Skeletal muscle cell (primary cell): ENCODE data around the gene SIPA1L3.

Experiments
- DNase-seq: peaks from one replicate; pipeline ENCODE4 v3.0.0-alpha.2; 2010; ENCODE audit warnings: low read depth
- H3K4me3 ChIP-seq: 2 replicates; pipeline ENCODE4 v1.5.1; 2011; ENCODE audit warnings: low read depth, mild to moderate bottlenecking, control low read depth, low read length, moderate library complexity

SIPA1L3 gene

DNA sequence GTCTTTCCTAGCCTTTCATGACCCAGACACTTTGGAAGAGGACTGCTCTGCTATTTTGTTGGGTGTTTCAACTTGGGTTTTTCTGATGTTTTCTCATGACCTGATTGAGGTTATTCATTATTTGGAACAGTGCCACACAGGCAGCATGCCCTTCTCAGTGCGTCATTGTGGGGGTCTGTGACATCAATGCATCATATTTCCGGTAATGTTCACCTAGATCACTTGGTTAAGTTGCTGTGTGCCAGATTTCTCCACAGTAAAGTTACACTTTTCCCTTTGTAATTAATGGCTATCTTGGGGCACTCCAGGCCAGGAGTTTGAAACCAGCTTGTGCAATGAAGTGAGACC, 124.4 kb downstream of the SIPA1L3 start:
- no peak for DNase-seq

DNA sequence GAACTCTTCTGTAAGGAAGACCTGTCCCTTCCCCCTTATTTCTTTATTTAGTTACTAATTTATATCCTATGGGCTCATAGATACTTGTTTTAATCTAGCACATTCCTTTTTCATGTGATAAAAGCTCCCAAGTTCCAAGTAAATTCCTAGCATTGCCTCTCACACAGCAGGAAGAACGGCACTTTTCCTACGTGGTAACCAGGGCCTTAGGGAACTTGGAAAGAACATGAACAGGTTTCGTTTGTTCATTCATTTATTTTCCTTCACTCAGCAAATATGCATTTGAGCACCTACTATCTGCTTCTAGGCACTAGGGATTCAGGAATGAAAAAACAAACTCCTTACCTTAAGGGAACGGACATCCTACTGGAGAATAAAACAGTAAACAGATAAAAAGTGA, 125.1 kb downstream of the SIPA1L3 start:
- no peak overlapping the region for H3K4me3 ChIP-seq

More for the DNA sequence above, 124.4 kb downstream of the SIPA1L3 start:
- H3K4me3 ChIP-seq: no peak overlapping the region

GRCh38 chr19:38032951-38033350, 125.9 kb downstream of the SIPA1L3 start:
- H3K4me3 ChIP-seq: no peak overlapping the region
- DNase-seq: no peak

More for the DNA sequence above, 125.1 kb downstream of the SIPA1L3 start:
- DNase-seq: no peak

DNA sequence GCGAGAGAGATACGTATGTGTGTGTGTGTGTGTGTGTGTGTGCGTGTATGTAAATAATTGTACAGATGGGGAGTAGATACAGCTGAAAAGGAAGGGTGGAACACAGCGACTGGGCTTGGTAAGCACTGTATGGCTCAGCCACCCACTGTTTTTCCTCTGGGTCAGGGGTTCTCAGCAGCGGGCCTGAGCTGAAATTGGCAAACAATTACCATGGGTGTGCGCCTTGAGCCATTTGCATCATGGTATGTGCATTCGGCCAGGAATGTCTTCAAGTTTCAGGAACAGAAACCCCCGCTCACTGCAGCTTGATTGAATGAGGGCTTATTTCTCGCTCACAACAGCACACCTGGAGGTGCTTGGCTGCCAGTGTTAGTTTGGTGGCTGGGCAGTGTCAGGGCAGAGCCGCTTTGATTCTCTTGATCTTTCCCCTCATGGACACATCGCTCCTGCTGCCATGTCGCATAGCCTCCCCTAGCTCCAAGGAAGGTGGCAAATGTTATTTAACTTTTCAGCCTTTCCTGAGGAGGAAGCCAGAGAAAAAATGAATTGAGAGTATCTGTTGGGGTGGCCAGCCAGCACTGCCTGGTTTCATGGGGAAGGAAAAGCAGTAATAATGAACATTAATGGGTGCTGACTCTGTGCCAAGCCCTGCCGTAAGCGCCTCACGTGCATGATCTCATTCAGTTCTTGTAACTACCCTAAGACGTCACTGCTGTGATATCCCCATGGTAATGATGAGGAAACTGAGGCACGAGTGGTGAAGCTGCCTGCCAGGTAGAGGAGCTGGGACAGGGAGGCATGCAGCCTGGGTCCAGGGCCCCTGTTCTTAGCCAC, 126.9 kb downstream of the SIPA1L3 start:
- H3K4me3 ChIP-seq: no peak overlapping the region
- DNase-seq: no peak

- H3K4me3 ChIP-seq: no peak overlapping the region
- no peak for DNase-seq
Observed at GRCh38 chr19:38034492-38034860, 127.5 kb downstream of the SIPA1L3 start.

DNA sequence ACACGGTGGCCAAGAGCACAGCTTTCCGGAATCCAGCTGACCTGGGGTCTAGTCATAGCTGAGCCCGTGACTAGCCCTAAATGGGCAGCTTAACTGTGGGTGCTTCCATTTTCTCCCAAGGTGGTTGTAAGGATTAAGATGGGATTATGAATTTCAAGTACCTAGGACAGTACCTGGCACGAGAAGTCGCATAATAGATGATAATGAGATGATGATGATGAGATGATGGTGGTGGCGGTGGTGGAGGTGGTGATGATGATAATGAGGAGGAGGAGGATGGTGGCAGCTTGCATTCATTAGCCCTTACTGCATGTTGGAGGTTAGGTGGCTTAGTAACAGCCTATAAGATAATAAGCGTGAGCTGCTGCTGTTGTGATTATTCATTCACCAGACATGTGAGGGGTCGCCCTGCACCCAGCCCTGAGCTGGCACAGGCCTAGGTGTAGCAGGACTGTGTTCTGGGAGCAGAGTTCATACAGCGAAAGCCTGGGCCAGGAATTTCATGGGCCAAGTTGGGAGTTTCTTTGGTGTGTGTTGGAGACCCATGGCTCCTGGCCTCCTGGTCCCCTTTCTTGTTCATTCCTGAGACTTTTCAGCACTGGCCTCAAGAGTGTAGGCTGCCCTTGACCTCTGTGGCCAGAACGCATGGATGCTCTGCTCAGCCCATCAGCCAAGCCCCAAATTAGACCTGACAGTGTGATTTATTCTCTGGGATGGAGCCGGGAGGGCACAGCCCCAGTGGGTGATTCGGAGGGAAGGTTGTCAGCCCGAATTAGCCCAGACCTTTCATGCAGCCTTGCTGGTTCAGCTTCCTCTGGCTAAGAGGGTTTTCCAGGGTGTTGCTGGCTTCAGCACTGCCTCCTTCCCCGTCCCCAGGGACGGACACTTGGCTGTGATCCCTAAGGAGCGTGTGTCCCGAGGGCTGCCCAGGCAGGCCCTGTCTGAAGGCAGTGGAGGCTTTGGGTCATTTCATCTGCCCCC, 128.8 kb downstream of the SIPA1L3 start:
- H3K4me3 ChIP-seq: no peak overlapping the region
- no peak for DNase-seq

GRCh38 chr19:38036707-38037611, 130.0 kb downstream of the SIPA1L3 start:
- no peak overlapping the region for H3K4me3 ChIP-seq
- no peak for DNase-seq

DNA sequence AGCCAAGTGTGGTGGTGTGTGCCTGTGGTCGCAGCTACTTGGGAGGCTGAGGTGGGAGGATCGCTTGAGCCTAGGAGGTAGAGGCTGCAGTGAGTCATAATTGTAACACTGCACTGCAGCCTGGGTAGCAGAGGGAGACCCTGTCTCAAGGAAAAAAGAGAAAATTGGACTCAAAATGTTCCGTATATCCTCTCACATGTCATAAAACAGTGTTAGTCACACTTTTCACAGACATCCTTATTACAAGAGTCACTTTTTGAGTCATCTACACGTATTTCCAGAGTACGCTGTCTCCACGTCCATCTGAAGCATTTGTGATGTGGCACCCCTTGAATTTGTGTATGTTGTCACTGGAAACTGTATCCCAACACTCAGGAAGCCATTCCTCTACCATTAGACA, 133.0 kb downstream of the SIPA1L3 start:
- no peak overlapping the region for H3K4me3 ChIP-seq
- peak; percentile 88 for DNase-seq

DNA sequence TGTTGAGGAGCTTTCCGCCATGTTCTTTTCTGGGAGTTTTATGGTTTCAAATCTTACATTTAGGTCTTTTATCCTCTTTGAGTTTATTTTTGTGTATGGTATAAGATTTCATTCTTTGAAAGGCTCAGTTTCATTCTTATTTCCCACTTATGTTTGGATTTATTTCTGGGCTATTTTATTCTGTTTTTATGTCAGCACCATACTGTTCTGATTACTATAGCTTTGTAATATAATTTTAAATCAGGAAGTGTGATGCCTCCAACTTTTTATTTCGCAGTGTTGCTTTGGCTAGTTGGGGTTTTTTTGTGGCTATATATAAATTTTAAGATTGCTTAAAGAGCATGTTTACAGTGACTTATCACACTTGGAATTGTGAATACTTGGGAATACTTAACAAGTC, 135.1 kb downstream of the SIPA1L3 start:
- no peak for DNase-seq
- no peak overlapping the region for H3K4me3 ChIP-seq

- no peak overlapping the region for H3K4me3 ChIP-seq
- DNase-seq: no peak
Observed at GRCh38 chr19:38043649-38044144, 136.7 kb downstream of the SIPA1L3 start.

GRCh38 chr19:38044267-38045111, 137.5 kb downstream of the SIPA1L3 start:
- DNase-seq: no peak
- H3K4me3 ChIP-seq: no peak overlapping the region

DNA sequence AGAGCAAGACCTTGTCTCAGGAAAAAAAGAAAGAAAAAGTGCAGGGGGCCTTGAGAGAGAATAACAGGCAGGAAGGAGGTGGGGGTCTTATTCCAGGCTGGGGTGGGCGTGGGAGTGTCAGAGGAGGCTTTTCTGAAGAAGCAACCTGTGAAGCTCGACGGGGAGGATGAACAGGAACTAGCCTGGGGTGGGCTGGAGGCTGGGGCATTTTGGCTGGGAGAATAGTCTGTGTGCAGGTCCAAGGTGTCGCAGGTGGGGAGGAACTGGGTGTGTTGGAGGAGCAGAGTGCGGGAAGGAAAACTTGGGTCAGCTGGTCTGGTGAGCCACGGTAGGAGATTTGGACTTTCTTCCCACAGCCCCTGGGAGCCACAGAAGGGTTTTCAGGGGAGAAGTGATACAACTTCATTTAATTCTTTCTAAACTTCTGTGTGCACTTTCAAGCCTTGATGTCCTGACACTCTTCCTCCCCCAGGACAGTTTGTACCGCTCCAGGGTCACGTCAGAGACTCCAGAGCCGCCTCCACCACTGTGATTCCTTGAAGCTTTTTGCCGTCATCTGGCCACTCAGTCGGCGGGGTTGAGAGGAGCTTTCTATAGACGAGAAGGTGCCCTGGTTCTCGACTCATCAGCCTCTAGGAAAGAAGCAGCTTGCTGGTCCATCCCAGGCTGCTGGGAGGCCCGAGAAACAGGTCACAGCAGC, 138.7 kb downstream of the SIPA1L3 start:
- H3K4me3 ChIP-seq: no peak overlapping the region
- no peak for DNase-seq

GRCh38 chr19:38046254-38047048, 139.4 kb downstream of the SIPA1L3 start:
- DNase-seq: no peak
- no peak overlapping the region for H3K4me3 ChIP-seq

DNA sequence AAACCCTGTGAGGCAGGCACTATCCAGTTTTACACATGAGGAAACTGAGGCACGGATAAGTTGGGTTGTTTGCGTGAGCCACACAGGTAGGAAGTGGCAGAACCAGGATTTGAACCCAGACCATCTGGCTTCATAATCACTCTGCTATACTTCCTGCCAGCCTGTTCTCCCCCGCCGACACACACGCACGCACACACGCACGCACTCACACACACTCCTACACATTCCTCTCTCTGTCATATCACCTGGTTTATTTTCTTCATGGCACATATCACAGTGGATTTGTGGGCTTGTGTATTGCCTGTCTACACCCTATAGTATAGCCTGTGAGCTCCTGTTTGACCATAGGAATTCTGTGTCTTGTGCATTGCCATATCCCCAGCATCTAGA, 140.0 kb downstream of the SIPA1L3 start:
- DNase-seq: no peak
- H3K4me3 ChIP-seq: no peak overlapping the region

DNA sequence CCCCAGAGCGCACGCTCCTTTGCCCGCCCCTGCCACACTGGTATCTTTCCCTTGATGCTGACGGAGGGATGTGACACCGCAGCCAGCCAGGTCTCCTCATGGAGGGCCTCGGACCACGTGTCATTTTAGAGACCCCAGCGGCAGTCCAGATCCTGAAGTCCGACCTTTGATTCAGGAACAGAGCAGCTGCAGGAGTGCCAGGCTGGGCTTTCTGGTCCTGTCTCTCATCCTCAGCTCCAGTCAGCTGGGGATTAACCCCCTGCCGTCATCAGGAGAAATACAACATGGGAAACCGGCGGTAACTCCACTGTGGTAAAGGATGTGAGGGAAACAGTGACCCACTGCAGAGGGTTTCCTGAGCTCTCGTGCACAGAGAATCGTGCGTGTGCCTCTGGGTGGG, 140.6 kb downstream of the SIPA1L3 start:
- no peak overlapping the region for H3K4me3 ChIP-seq
- no peak for DNase-seq

GRCh38 chr19:38049105-38049649, 142.2 kb downstream of the SIPA1L3 start:
- no peak overlapping the region for H3K4me3 ChIP-seq

DNA sequence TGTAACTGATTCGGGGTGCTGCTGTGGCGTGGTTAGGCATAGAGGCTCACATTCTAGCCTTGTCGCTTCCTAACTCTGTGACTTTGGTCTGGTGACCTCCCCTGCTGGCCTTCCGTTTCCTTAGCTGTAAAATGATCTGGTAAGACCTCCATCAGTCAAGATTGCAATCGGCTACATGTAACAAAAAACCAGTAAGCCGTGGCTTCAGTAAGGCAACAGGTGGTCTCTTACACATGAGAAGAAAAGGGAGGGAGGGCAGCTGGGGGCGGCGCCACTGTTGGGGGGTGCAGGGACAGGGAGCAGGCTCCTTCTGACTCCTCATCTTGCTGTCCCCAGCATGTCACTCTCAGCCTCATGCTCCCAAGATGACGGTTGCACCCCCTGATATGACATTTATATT, 148.0 kb downstream of the SIPA1L3 start:
- H3K4me3 ChIP-seq: no peak overlapping the region
- DNase-seq: no peak

More at GRCh38 chr19:38049105-38049649, 142.2 kb downstream of the SIPA1L3 start:
- DNase-seq: no peak
